SH-SY5Y (cell line): Measurements from ENCODE around the gene XYLT2.

ENCODE experiments used
- GATA2 ChIP-seq: IDR thresholded peaks from 2 replicates; pipeline ENCODE4 v1.6.1; 2011; ENCODE audit warnings: mild to moderate bottlenecking, low read depth, low read length
- GATA3 ChIP-seq: IDR thresholded peaks from 2 replicates; pipeline ENCODE4 v1.6.1; 2011; ENCODE audit warnings: low read depth, mild to moderate bottlenecking, low read length, moderate library complexity

- no peak for TF ChIP-seq GATA2
- no peak for TF ChIP-seq GATA3
Measured at GRCh38 chr17:50312308-50312707, 33.6 kb upstream of the XYLT2 start.
